NCI-H524 treated with DMSO at 0.1 percent for 48 hours (cell line): ENCODE data around the gene S100A8.
"Not testable (repeated sequence)": the region's sequence is repeated elsewhere in the genome, so short reads cannot be mapped to it uniquely, and the experiment has no call there.

Experiments
- DNase-seq: peaks from one replicate; lab custom pipeline; 2025; lab: John Stamatoyannopoulos, UW

The S100A8 gene

DNA sequence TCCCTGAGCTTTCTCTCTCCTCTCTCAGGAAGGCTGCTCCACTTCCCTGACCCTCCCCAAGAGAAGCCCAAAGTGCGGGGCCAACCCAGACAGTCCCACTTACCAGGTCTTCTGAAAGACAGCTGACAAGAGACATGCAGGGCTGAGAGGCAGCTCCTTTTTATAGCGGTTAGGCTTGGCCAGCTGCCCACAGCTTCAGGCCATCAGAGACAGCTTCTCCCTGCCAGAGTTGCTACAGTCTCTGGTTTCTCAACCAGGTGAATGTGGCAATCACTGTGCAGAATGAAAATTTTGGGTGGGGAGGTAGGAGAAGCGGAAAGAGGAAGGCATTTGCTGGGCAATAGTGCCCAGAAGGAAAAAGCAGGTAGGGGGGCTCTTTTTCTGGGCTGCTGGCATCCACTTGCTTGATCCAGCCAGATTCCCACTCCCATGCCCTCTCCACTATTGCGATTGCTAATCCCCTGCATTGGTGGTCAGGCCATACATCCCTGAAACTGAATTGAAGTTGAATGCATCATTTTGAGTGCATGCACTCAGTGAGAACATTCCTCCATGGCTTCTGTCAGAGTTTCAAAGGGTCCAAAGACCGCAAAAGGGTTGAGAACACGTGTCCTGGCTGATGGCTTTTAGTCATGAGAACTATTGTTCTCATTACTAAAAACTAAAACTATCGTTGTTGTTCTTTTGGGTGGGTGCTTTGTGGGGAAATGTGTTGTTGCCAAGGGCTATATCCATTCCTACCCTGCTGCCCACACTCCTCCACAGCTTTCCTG is at the start of gene S100A8:
Gene S100A8 (minus strand): TSS at position 136 of the 773 bp plus-strand sequence. CDS start 538 bp downstream, outside the sequence.
- no peak for DNase-seq

- DNase-seq = no peak
Observed at GRCh38 chr1:153439273-153439672, 48.4 kb upstream of the S100A8 start.

- no peak for DNase-seq
Observed at GRCh38 chr1:153438599-153438998, 47.7 kb upstream of the S100A8 start.

- no peak for DNase-seq
Observed at GRCh38 chr1:153437236-153437635, 46.4 kb upstream of the S100A8 start.

GRCh38 chr1:153434746-153435455 is 44.0 kb upstream of the S100A8 start:
- no peak for DNase-seq

DNA sequence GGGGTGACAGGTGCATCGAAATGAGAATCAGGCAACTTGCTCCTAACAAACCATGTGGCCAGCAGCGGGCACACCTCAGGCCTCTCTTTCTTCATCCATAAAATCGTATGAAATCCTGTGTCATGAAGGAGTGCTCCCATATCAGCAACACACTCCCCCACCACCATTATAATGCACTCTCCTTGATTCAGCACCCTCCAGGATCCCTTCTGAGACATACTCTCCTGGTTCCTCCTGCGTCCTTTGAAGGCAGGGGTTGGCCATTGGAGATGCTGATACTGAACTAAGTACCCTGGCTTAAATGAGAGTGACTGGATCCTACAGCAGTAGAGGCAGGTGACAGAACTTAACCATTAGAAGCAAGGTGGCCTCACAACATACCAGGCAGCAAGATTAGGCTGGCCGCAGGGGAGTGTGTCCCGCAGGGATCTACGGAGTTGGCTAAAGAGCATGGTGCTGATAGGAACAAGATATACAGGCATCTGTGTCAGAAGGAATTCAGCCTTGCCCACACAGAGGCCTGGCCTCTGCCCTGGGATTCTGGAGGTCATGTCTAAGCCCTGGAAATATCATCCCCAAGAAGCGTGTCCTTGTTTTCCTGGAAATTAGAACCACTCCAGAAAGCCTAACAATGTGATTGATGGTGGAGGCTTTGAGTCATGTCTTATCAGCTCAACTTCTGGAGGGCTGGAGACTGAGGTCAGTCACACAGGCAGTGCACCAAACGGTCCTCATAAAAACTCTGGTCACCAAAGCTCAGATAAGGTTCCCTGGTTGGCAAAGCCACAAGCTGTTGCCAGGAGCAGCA is 42.2 kb upstream of the S100A8 start:
- DNase-seq = no peak

DNA sequence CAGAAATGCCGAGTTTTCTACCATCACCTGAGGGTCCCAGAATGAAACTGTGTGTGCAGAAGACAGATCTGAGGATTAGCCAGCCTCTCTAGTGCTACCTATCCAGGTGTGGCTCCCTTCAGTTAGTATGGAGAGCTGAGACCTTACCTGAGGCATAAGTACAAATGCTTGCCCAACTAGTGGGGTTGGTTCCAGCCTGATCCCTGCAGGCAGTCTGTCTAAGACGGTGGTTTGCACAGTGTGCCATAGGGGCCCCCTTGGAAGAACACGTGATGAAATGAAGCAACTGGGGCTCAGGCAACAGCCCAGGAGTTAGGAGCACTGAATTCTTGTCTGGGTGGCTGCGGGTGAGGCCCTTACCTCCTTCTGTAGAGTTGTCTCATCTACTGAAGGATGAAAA is 41.1 kb upstream of the S100A8 start:
- no peak for DNase-seq

- DNase-seq = no peak
Observed at GRCh38 chr1:153431427-153431826, 40.6 kb upstream of the S100A8 start.

DNA sequence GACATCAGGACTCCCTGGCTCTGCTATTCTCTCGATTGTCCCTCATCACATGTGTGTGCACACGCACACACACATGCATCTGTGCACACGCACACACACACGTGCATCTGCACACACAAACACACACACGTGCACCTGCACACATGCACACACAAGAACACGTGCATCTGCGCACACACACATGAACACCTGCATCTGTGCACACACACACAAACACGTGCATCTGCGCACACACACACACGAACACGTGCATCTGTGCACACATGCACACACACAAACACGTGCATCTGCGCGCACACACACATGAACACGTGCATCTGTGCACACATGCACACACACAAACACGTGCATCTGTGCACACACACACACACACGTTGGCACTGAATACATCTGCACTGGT is 40.1 kb upstream of the S100A8 start:
- DNase-seq = no peak

GRCh38 chr1:153430561-153430960 is 39.7 kb upstream of the S100A8 start:
- no peak for DNase-seq

DNA sequence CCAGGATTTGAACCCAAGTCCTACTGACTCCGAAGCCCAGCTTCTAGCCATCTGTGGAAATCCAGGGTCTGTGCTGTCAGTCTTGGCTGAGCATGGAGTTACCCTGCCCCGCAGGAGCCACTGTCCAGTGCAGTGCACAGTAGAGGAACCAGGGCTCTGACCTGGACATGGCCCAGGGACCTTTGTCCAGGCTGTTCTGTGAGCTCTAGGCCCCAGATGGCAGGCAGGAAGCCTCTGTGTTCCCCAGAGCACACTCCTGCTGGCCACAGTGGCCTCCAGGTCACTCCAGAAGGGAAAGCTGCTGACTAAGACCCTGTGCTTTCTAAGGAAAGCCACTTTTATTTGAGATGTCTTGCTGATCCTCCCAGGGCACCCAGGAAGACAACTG is 39.3 kb upstream of the S100A8 start:
- no peak for DNase-seq

GRCh38 chr1:153429266-153430165 is 38.6 kb upstream of the S100A8 start:
- no peak for DNase-seq

GRCh38 chr1:153428791-153429190 is 37.9 kb upstream of the S100A8 start:
- no peak for DNase-seq

GRCh38 chr1:153428073-153428638 is 37.3 kb upstream of the S100A8 start:
- DNase-seq = no peak

DNA sequence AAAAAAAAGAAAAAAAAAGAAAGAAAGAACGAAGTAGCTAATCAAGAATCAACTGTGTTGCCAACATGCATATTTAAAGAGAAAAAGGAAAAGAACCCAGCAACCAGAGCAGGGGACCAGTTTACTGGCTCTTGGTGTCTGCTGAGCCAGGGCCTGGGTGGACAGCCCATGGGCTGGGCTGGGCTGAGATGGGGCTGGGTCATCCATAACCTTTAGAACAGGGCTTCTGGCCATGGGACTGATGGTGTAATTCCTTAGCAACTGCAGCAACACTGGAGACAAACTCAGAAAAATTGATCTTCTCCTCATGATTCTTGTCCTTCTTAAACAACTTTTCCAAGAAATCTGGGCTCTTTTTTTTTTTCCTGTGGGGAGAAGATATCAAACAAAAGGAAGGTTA is 35.9 kb upstream of the S100A8 start:
- DNase-seq = no peak

- no peak for DNase-seq
Observed at GRCh38 chr1:153422450-153423068, 31.7 kb upstream of the S100A8 start.

GRCh38 chr1:153420306-153420705 is 29.4 kb upstream of the S100A8 start:
- no peak for DNase-seq

- not testable (repeated sequence) for DNase-seq
Observed at GRCh38 chr1:153419436-153419793, 28.5 kb upstream of the S100A8 start.

GRCh38 chr1:153418758-153419435 is 28.0 kb upstream of the S100A8 start:
- not testable (repeated sequence) for DNase-seq
